HepG2 (cell line): ENCODE data around the gene IFI27L2. TPM values are rescaled to one million over a fixed set of nuclear protein-coding genes. Genes with fewer than 3 reads are reported as not detected.

ENCODE experiments used
- ATAC-seq: fragments of 200-7000 bp; cut with Tn5 transposase; 3 replicates; pipeline ENCODE4 v1.9.1; 2020; ENCODE audit warnings: mild to moderate bottlenecking, moderate library complexity
- BruUV-seq: library from RNA; stranded (reverse); fragments of 400-500 nt; replicated peaks from 2 replicates; lab custom pipeline; 2021; lab: Mats Ljungman, UMichigan
- CTCF ChIA-PET: fragments of 300-600 bp; formaldehyde crosslinking; extraction: SDS; loops from one replicate; lab custom pipeline; 2021; ENCODE audit warnings: low total read pairs, inconsistent platforms, low intra/inter-chr PET ratio; lab: Yijun Ruan, JAX
- POLR2A ChIA-PET: fragments of 350-600 bp; sonication (Branson Sonifier 250); formaldehyde crosslinking; loops from one replicate; lab custom pipeline; 2020; ENCODE audit warnings: antibody characterized with exemption, inconsistent platforms; lab: Yijun Ruan, JAX
- DNase-seq: peaks from one replicate; pipeline ENCODE4 v3.0.0-alpha.2; 2015; ENCODE audit warnings: low spot score
- FAIRE-seq: peaks from 3 replicates; lab custom pipeline; 2011; peaks lifted over from hg19 to GRCh38; lab: Jason Lieb, UNC
- H2AFZ ChIP-seq: one replicate; pipeline ENCODE4 v1.6.1; 2011; ENCODE audit warnings: low read length, inconsistent platforms
- H3K27ac ChIP-seq: fragments of 300-600 bp; 3 replicates; pipeline ENCODE4 v1.8.0; 2011; ENCODE audit warnings: mixed run types, mild to moderate bottlenecking, mixed read lengths, low read length, inconsistent platforms; ENCODE audit not compliant: insufficient read depth; ENCODE audit errors: extremely low read length
- H3K27me3 ChIP-seq, 2 experiments: fragments of 200-600 bp in 1 of 2; 2 replicates in 1 of 2; 3 replicates in 1 of 2; pipeline versions ENCODE4 v1.6.0 to v1.8.0; 2011; ENCODE audit warnings: low read length in 2 of 2, mild to moderate bottlenecking in 2 of 2, moderate library complexity in 2 of 2, inconsistent platforms in 1 of 2; ENCODE audit not compliant: insufficient read depth in 2 of 2, control insufficient read depth in 1 of 2
- H3K36me3 ChIP-seq, 2 experiments: fragments of 200-600 bp in 1 of 2; replicated peaks in 1 of 2; 2 replicates in 1 of 2; 3 replicates in 1 of 2; pipeline versions ENCODE4 v1.5.1 to v1.8.0; 2011; ENCODE audit warnings: low read length in 2 of 2, inconsistent platforms in 1 of 2; ENCODE audit not compliant: insufficient read depth in 2 of 2, control insufficient read depth in 1 of 2
- H3K4me1 ChIP-seq: 2 replicates; pipeline ENCODE4 v1.5.1; 2012; ENCODE audit warnings: low read length, inconsistent platforms; ENCODE audit not compliant: insufficient read depth
- H3K4me2 ChIP-seq: 2 replicates; pipeline ENCODE4 v1.6.0; 2011; ENCODE audit warnings: low read depth, low read length, inconsistent platforms
- H3K4me3 ChIP-seq, 3 experiments: fragments of 200-600 bp in 1 of 3; sonication (generic), shearing (Covaris generic) in 1 of 3; replicated peaks in 1 of 3; 2 replicates each; pipeline ENCODE4 v1.5.1; 2011 to 2016; ENCODE audit warnings: low read length in 3 of 3, inconsistent platforms in 2 of 3, low read depth in 2 of 3, mild to moderate bottlenecking in 2 of 3, control low read depth in 1 of 3, mixed read lengths in 1 of 3; ENCODE audit not compliant: insufficient read depth in 1 of 3
- H3K79me2 ChIP-seq: one replicate; pipeline ENCODE4 v1.6.1; 2011; ENCODE audit warnings: low read length, inconsistent platforms; ENCODE audit not compliant: insufficient read depth
- H3K9ac ChIP-seq: 2 replicates; pipeline ENCODE4 v1.6.0; 2011; ENCODE audit warnings: mild to moderate bottlenecking, low read depth, low read length, inconsistent platforms; ENCODE audit not compliant: insufficient read depth
- H3K9me3 ChIP-seq: 2 replicates; pipeline ENCODE4 v1.5.1; 2012; ENCODE audit warnings: mild to moderate bottlenecking, low read length
- H4K20me1 ChIP-seq: 2 replicates; pipeline ENCODE4 v1.6.0; 2011; ENCODE audit warnings: inconsistent platforms, mild to moderate bottlenecking, low read length, moderate library complexity; ENCODE audit not compliant: insufficient read depth
- AHR ChIP-seq: IDR thresholded peaks from 2 replicates; pipeline ENCODE4 v1.6.1; 2018; ENCODE audit warnings: missing genetic modification reagents, missing compliant biosample characterization
- ASH2L ChIP-seq: fragments of 300-600, 200-600 bp; sonication (generic); IDR thresholded peaks from 2 replicates; pipeline ENCODE4 v1.7.0; 2017; ENCODE audit warnings: low read depth, mild to moderate bottlenecking, moderate library complexity, mixed read lengths, low read length; ENCODE audit not compliant: insufficient read length
- ATAD3A ChIP-seq: sonication (generic); formaldehyde crosslinking; IDR thresholded peaks from 2 replicates; pipeline ENCODE4 v1.4.0; 2020; ENCODE audit warnings: missing genetic modification reagents
- BCL6 ChIP-seq: IDR thresholded peaks from 2 replicates; pipeline ENCODE4 v1.6.1; 2016; ENCODE audit warnings: missing genetic modification reagents, missing compliant biosample characterization
- EP300 ChIP-seq, 3 experiments: sonication (generic) in 1 of 3; formaldehyde crosslinking in 1 of 3; IDR thresholded peaks; 2 replicates each; pipeline versions ENCODE4 v1.5.1 to v1.6.1; 2011 to 2020; ENCODE audit warnings: low read depth in 2 of 3, low read length in 2 of 3, borderline replicate concordance in 1 of 3, improper control_type of control experiment in 1 of 3, mild to moderate bottlenecking in 1 of 3, missing genetic modification reagents in 1 of 3, moderate library complexity in 1 of 3
- ETV6 ChIP-seq: sonication (generic); formaldehyde crosslinking; conservative IDR thresholded peaks from 2 replicates; pipeline ENCODE4 v1.4.0; 2020; ENCODE audit warnings: missing genetic modification reagents
- FIP1L1 ChIP-seq: fragments of 200-400 bp; formaldehyde crosslinking; IDR thresholded peaks from 2 replicates; pipeline ENCODE4 v1.6.1; 2018; ENCODE audit warnings: low read depth, mild to moderate bottlenecking, low read length, moderate library complexity, borderline replicate concordance; ENCODE audit not compliant: insufficient read depth
- GATA4 ChIP-seq: sonication (generic); IDR thresholded peaks from 2 replicates; pipeline ENCODE4 v1.6.1; 2016; ENCODE audit warnings: antibody characterized with exemption, low read depth, borderline replicate concordance
- HIC2 ChIP-seq: sonication (generic); formaldehyde crosslinking; IDR thresholded peaks from 2 replicates; pipeline ENCODE4 v1.9.0; 2022; ENCODE audit warnings: low read depth, missing genetic modification reagents
- KDM5B ChIP-seq: sonication (generic); formaldehyde crosslinking; IDR thresholded peaks from 2 replicates; pipeline ENCODE4 v1.4.0; 2020; ENCODE audit warnings: missing genetic modification reagents, mild to moderate bottlenecking, borderline replicate concordance
- RBM22 ChIP-seq: fragments of 200-400 bp; formaldehyde crosslinking; optimal IDR thresholded peaks from 2 replicates; pipeline ENCODE3; 2017; ENCODE audit warnings: mild to moderate bottlenecking, low read length, moderate library complexity
- RFX1 ChIP-seq: fragments of 450-650 bp; IDR thresholded peaks from 2 replicates; pipeline ENCODE4 v1.6.1; 2017
- ZFP1 ChIP-seq: IDR thresholded peaks from 2 replicates; pipeline ENCODE4 v1.6.1; 2016
- ZFP62 ChIP-seq: sonication (generic); formaldehyde crosslinking; IDR thresholded peaks from 2 replicates; pipeline ENCODE4 v1.4.0; 2020; ENCODE audit warnings: missing genetic modification reagents
- ZNF205 ChIP-seq: IDR thresholded peaks from 2 replicates; pipeline ENCODE4 v1.6.1; 2018; ENCODE audit warnings: missing biosample characterization, missing genetic modification reagents
- ZNF24 ChIP-seq: fragments of 450-650 bp; IDR thresholded peaks from 2 replicates; pipeline ENCODE4 v1.6.1; 2017; ENCODE audit warnings: antibody characterized with exemption, mild to moderate bottlenecking
- ZNF329 ChIP-seq: sonication (generic); formaldehyde crosslinking; IDR thresholded peaks from 2 replicates; pipeline ENCODE4 v1.9.0; 2021; ENCODE audit warnings: low read depth, mild to moderate bottlenecking, missing genetic modification reagents
- ZNF362 ChIP-seq: sonication (generic); formaldehyde crosslinking; IDR thresholded peaks from 2 replicates; pipeline ENCODE4 v1.4.0; 2020; ENCODE audit warnings: missing genetic modification reagents, mild to moderate bottlenecking, borderline replicate concordance
- ZNF816 ChIP-seq: sonication (generic); formaldehyde crosslinking; IDR thresholded peaks from 2 replicates; pipeline ENCODE4 v1.8.0; 2022; ENCODE audit warnings: missing genetic modification reagents, mild to moderate bottlenecking, borderline replicate concordance
- ZUFSP ChIP-seq: sonication (generic); formaldehyde crosslinking; IDR thresholded peaks from 2 replicates; pipeline ENCODE4 v1.9.0; 2021; ENCODE audit warnings: missing genetic modification reagents, mild to moderate bottlenecking, borderline replicate concordance
- WGBS: methylation state at CpG from one replicate; pipeline ENCODE4 v1.1.6; 2017; ENCODE audit warnings: low lambda C conversion rate; 5-methylcytosine and 5-hydroxymethylcytosine counted together
- in situ Hi-C: cut with HindIII; loops from 2 replicates; pipeline ENCODE4 v1.10.0; 2017; ENCODE audit warnings: low pct_unique_long_range_greater_than_20kb; ENCODE audit not compliant: extremely low pct_ligation_motif_present
- intact Hi-C: fragments of 100-400 bp; cut with micrococcal nuclease; formaldehyde crosslinking; loops from one replicate; pipeline ENCODE4 v1.10.0; 2022; ENCODE audit not compliant: unreplicated experiment
- polyA plus RNA-seq, 8 experiments: library from polyadenylated mRNA; depleted of rRNA in 3 of 8; stranded (reverse) in 7 of 8; unstranded in 1 of 8; fragments of >200 nt; fragmentation: Illumina TruSeq in 4 of 8; extraction: Trizol in 4 of 8; gene quantifications; 2 replicates each; pipeline versions ENCODE4 v1.2.1 to v1.2.3, GENCODE V29; 2011 to 2016; ENCODE audit warnings: low read depth in 4 of 8, missing spikeins in 1 of 8, mixed read lengths in 1 of 8; ENCODE audit not compliant: insufficient read depth in 1 of 8
- total RNA-seq, 5 experiments: library from RNA; depleted of rRNA; stranded (reverse); fragments of >200 nt; fragmentation: Illumina TruSeq; extraction: Trizol; gene quantifications; 2 replicates each; pipeline ENCODE4 v1.2.3, GENCODE V29; 2016; ENCODE audit warnings: low read depth in 1 of 5

IFI27L2 gene
- total and polyA plus RNA-seq, 2 of the 13 experiments (the other 11 are each of a cell fraction or from before 2014, with no cell fraction given), result 4.3 to 4.8 TPM

- Histone ChIP-seq H3K9me3 (no peaks in the 10 kb centered on the region), H2AFZ (no peak overlapping the region), H3K4me1 (peaks cover 21% of the 10 kb centered on the region), H3K4me3 (no peak overlapping the region)
- ATAC-seq, result no peak
- POLR2A ChIA-PET, result no interaction called here
- intact Hi-C loops, result no loop called here
- no peak for TF ChIP-seq ZFP1
- no peak for TF ChIP-seq AHR
- TF ChIP-seq ZNF329 (CRISPR knock-in tag), result no peak
- no peak for TF ChIP-seq ETV6 (CRISPR knock-in tag)
- TF ChIP-seq HIC2 (CRISPR knock-in tag), result no peak
- TF ChIP-seq ZUFSP (CRISPR knock-in tag), result no peak
- no peak for TF ChIP-seq BCL6
- no peak for TF ChIP-seq ATAD3A (CRISPR knock-in tag)
- no peak for TF ChIP-seq GATA4
- no peak for TF ChIP-seq KDM5B (CRISPR knock-in tag)
- no peak for TF ChIP-seq FIP1L1
- TF ChIP-seq RBM22, result no peak
- TF ChIP-seq ZFP62 (CRISPR knock-in tag), result no peak
- no peak for TF ChIP-seq RFX1
- no peak for TF ChIP-seq EP300 (IDR thresholded peaks at IDR 0.05; ENCODE audit: low read depth in 2 of 2, low read length in 2 of 2)
- TF ChIP-seq EP300 (CRISPR knock-in tag; IDR thresholded peaks at IDR 0.05; ENCODE audit: borderline replicate concordance), result no peak
- no peak for TF ChIP-seq ASH2L
- no peak for TF ChIP-seq ZNF816 (CRISPR knock-in tag)
- TF ChIP-seq ZNF362 (CRISPR knock-in tag), result no peak
- TF ChIP-seq ZNF205 (CRISPR knock-in tag), result no peak
- no peak for TF ChIP-seq ZNF24
- TF ChIP-seq, all 625 proteins: peak for 0
- CTCF ChIA-PET, result no interaction called here
- 40% methylated on average over 5 of the region's 5 CpGs for WGBS
- no TSS peak for BruUV-seq
- Histone ChIP-seq H3K4me2 (no peak overlapping the region), H3K79me2 (no peaks in the 10 kb centered on the region), H3K9ac (no peak overlapping the region), H3K36me3 (no peaks in the 10 kb centered on the region), H3K27me3 (peaks cover 2 to 31% of the 10 kb centered on the region in 2 experiments; a peak in 3 of 5 replicates), H3K27ac (no peak overlapping the region), H4K20me1 (no peaks in the 10 kb centered on the region)
- FAIRE-seq, result no peak
- DNase-seq, result no peak
- in situ Hi-C loops, result no loop called here
These were observed 8.6 kb downstream of the IFI27L2 start for GRCh38 chr14:94120667-94121340.
